ENCODE data around the gene GALNTL6.

DNA sequence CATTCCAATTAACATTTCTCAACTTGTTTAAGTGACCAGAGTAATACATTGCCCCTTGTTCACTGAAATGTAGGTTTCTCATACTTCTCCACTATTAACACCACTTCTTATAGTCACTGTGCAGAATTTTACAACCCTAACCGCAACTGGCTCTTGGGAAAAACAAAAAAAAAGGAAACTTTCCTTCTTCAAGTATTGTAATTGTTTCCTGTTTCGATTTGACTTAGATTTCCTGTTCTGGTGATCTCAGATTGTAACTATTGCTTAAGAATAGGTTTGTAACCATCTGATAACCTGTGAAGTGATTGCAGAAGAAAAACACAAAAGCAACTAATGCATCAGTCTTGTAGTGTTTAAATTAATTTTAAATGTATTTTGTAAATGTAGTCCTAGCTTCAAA is 760.7 kb downstream of the GALNTL6 start:
- TF ChIP-seq EGR1 (IDR thresholded peaks at IDR 0.05; ENCODE audit: low read depth) (no peak), ZNF274 (IDR thresholded peaks at IDR 0.05; ENCODE audit: low read depth, low read length) (no peak), EZH2phosphoT487 (IDR thresholded peaks at IDR 0.05; ENCODE audit: borderline replicate concordance) (no peak), POLR2AphosphoS5 (IDR thresholded peaks at IDR 0.05; ENCODE audit: low read depth, low read length) (no peak), SP1 (IDR thresholded peaks at IDR 0.05; ENCODE audit: low read depth) (no peak), POLR2A (IDR thresholded peaks at IDR 0.05; ENCODE audit: borderline replicate concordance, extremely low read depth, insufficient read depth, insufficient read length) (no peak), JUND (IDR thresholded peaks at IDR 0.05) (no peak), EZH2 (IDR thresholded peaks at IDR 0.05) (no peak), SRF (IDR thresholded peaks at IDR 0.05; ENCODE audit: low read depth) (no peak), CEBPB (IDR thresholded peaks at IDR 0.05; ENCODE audit: low read depth) (no peak)
- TF ChIP-seq, protein P1, sequence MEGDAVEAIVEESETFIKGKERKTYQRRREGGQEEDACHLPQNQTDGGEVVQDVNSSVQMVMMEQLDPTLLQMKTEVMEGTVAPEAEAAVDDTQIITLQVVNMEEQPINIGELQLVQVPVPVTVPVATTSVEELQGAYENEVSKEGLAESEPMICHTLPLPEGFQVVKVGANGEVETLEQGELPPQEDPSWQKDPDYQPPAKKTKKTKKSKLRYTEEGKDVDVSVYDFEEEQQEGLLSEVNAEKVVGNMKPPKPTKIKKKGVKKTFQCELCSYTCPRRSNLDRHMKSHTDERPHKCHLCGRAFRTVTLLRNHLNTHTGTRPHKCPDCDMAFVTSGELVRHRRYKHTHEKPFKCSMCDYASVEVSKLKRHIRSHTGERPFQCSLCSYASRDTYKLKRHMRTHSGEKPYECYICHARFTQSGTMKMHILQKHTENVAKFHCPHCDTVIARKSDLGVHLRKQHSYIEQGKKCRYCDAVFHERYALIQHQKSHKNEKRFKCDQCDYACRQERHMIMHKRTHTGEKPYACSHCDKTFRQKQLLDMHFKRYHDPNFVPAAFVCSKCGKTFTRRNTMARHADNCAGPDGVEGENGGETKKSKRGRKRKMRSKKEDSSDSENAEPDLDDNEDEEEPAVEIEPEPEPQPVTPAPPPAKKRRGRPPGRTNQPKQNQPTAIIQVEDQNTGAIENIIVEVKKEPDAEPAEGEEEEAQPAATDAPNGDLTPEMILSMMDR (IDR thresholded peaks at IDR 0.05 in 2 of 3, conservative IDR thresholded peaks at IDR 0.05 in 1 of 3; ENCODE audit: borderline replicate concordance in 1 of 3, insufficient read depth in 1 of 3, low read depth in 2 of 3, low read length in 2 of 3), result no peak
- TF ChIP-seq, protein P2, sequence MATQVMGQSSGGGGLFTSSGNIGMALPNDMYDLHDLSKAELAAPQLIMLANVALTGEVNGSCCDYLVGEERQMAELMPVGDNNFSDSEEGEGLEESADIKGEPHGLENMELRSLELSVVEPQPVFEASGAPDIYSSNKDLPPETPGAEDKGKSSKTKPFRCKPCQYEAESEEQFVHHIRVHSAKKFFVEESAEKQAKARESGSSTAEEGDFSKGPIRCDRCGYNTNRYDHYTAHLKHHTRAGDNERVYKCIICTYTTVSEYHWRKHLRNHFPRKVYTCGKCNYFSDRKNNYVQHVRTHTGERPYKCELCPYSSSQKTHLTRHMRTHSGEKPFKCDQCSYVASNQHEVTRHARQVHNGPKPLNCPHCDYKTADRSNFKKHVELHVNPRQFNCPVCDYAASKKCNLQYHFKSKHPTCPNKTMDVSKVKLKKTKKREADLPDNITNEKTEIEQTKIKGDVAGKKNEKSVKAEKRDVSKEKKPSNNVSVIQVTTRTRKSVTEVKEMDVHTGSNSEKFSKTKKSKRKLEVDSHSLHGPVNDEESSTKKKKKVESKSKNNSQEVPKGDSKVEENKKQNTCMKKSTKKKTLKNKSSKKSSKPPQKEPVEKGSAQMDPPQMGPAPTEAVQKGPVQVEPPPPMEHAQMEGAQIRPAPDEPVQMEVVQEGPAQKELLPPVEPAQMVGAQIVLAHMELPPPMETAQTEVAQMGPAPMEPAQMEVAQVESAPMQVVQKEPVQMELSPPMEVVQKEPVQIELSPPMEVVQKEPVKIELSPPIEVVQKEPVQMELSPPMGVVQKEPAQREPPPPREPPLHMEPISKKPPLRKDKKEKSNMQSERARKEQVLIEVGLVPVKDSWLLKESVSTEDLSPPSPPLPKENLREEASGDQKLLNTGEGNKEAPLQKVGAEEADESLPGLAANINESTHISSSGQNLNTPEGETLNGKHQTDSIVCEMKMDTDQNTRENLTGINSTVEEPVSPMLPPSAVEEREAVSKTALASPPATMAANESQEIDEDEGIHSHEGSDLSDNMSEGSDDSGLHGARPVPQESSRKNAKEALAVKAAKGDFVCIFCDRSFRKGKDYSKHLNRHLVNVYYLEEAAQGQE (IDR thresholded peaks at IDR 0.05; ENCODE audit: low read depth), result no peak
- TF ChIP-seq, protein P3, sequence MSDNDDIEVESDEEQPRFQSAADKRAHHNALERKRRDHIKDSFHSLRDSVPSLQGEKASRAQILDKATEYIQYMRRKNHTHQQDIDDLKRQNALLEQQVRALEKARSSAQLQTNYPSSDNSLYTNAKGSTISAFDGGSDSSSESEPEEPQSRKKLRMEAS (IDR thresholded peaks at IDR 0.05), result no peak
